B cell (primary cell): ENCODE data around the gene MTMR6. TPM values are rescaled to one million over a fixed set of nuclear protein-coding genes. Genes with fewer than 3 reads are reported as not detected.

ENCODE experiments used
- ATAC-seq: fragments of 200-7000 bp; cut with Tn5 transposase; one replicate; pipeline ENCODE4 v1.10.0; 2021; ENCODE audit warnings: low read depth, mild to moderate bottlenecking, moderate number of reproducible peaks, moderate library complexity
- CTCF ChIA-PET: fragments of 350-600 bp; sonication (Branson Sonifier 250); formaldehyde crosslinking; loops from one replicate; lab custom pipeline; 2021; ENCODE audit warnings: antibody characterized with exemption, inconsistent platforms; lab: Charles Lee
- POLR2A ChIA-PET: fragments of 350-600 bp; sonication (Branson Sonifier 250); formaldehyde crosslinking; loops from one replicate; lab custom pipeline; 2021; ENCODE audit warnings: antibody characterized with exemption; lab: Charles Lee
- DNase-seq: peaks from one replicate; pipeline ENCODE4 v3.0.0; 2013
- H2AFZ ChIP-seq: 2 replicates; pipeline ENCODE4 v1.6.1; 2012; ENCODE audit warnings: mild to moderate bottlenecking, low read depth, low read length; ENCODE audit not compliant: insufficient read depth, poor library complexity, severe bottlenecking
- H3K27ac ChIP-seq, 2 donors: 1 replicate in 1 of 2; 2 replicates in 1 of 2; pipeline ENCODE4 v1.5.1; 2012 to 2013; ENCODE audit warnings: low read length in 2 of 2, mild to moderate bottlenecking in 2 of 2, moderate library complexity in 1 of 2
- H3K27me3 ChIP-seq, 4 experiments: fragments of 200-600 bp in 1 of 4; sonication (generic) in 1 of 4; replicated peaks in 1 of 4; 1 replicate in 2 of 4; 2 replicates in 2 of 4; pipeline versions ENCODE4 v1.6.1 to v1.7.0; 2013 to 2016; ENCODE audit warnings: low read length in 3 of 4, mild to moderate bottlenecking in 2 of 4, mixed read lengths in 1 of 4, moderate library complexity in 1 of 4; ENCODE audit not compliant: insufficient read depth in 4 of 4, control insufficient read depth in 3 of 4; ENCODE audit errors: control extremely low read depth in 1 of 4
- H3K36me3 ChIP-seq, 2 experiments: replicated peaks in 1 of 2; 1 replicate in 1 of 2; 2 replicates in 1 of 2; pipeline versions ENCODE4 v1.6.1 to v1.7.1; 2013; ENCODE audit warnings: low read length in 1 of 2; ENCODE audit not compliant: insufficient read depth in 2 of 2, control insufficient read depth in 1 of 2; ENCODE audit errors: control extremely low read depth in 1 of 2, extremely low read depth in 1 of 2
- H3K4me1 ChIP-seq, 2 donors: fragments of 200-600 bp in 1 of 2; sonication (generic) in 1 of 2; 1 replicate in 1 of 2; 2 replicates in 1 of 2; pipeline versions ENCODE4 v1.5.1 to v1.6.1; 2013 to 2017; ENCODE audit warnings: low read length in 2 of 2; ENCODE audit not compliant: control insufficient read depth in 2 of 2, insufficient read depth in 2 of 2
- H3K4me2 ChIP-seq: replicated peaks from 2 replicates; pipeline ENCODE3; 2012; ENCODE audit warnings: mild to moderate bottlenecking, low read depth, low read length; ENCODE audit not compliant: poor library complexity, severe bottlenecking
- H3K4me3 ChIP-seq, 5 experiments: fragments of 200-600 bp in 1 of 5; sonication (generic) in 1 of 5; 1 replicate in 3 of 5; 2 replicates in 2 of 5; pipeline versions ENCODE4 v1.5.1 to v1.7.0; 2011 to 2016; ENCODE audit warnings: low read length in 4 of 5, mild to moderate bottlenecking in 4 of 5, low read depth in 2 of 5, control low read depth in 1 of 5, moderate library complexity in 1 of 5; ENCODE audit not compliant: insufficient read depth in 1 of 5; ENCODE audit errors: control extremely low read depth in 1 of 5, extremely low read depth in 1 of 5
- H3K79me2 ChIP-seq: fragments of 200-600 bp; sonication (generic); one replicate; pipeline ENCODE4 v1.6.0; 2016; ENCODE audit warnings: low read length; ENCODE audit not compliant: control insufficient read depth, insufficient read depth
- H3K9ac ChIP-seq: fragments of 200-600 bp; sonication (generic); 2 replicates; pipeline ENCODE4 v1.6.1; 2017; ENCODE audit warnings: mild to moderate bottlenecking, low read length, moderate library complexity
- H3K9me3 ChIP-seq, 3 donors: one replicate each; pipeline versions ENCODE4 v1.6.1 to v1.7.1; 2013; ENCODE audit warnings: low read length in 2 of 3; ENCODE audit not compliant: control insufficient read depth in 2 of 3, insufficient read depth in 1 of 3; ENCODE audit errors: control extremely low read depth in 1 of 3
- H4K20me1 ChIP-seq: 2 replicates; pipeline ENCODE4 v1.6.0; 2012; ENCODE audit warnings: mild to moderate bottlenecking, low read length; ENCODE audit not compliant: insufficient read depth, control insufficient read depth, poor library complexity, severe bottlenecking
- H3K27ac Mint-ChIP-seq: one replicate; pipeline ENCODE4 v1.8.0; 2021; ENCODE audit warnings: mixed read lengths
- H3K27me3 Mint-ChIP-seq: one replicate; pipeline ENCODE4 v1.8.0; 2021; ENCODE audit warnings: mixed read lengths
- H3K4me1 Mint-ChIP-seq: one replicate; pipeline ENCODE4 v1.8.0; 2021; ENCODE audit warnings: mixed read lengths
- H3K4me3 Mint-ChIP-seq: one replicate; pipeline ENCODE4 v1.8.0; 2021; ENCODE audit warnings: mixed read lengths
- H3K9me3 Mint-ChIP-seq: one replicate; pipeline ENCODE4 v1.8.0; 2022; ENCODE audit warnings: mixed read lengths; ENCODE audit not compliant: insufficient read depth
- EZH2 ChIP-seq: IDR thresholded peaks from 2 replicates; pipeline ENCODE4 v1.6.1; 2012; ENCODE audit warnings: borderline replicate concordance, low read depth, mild to moderate bottlenecking, moderate library complexity, low read length; ENCODE audit not compliant: insufficient read depth, poor library complexity, severe bottlenecking
- WGBS: methylation state at CpG from one replicate; pipeline ENCODE4 v1.1.5; 2013; ENCODE audit warnings: missing lambda C conversion rate; ENCODE audit not compliant: insufficient coverage; 5-methylcytosine and 5-hydroxymethylcytosine counted together
- intact Hi-C: fragments of 100-400 bp; cut with micrococcal nuclease; formaldehyde crosslinking; loops from one replicate; pipeline ENCODE4 v1.10.0; 2022
- polyA plus RNA-seq: library from polyadenylated mRNA; depleted of rRNA; stranded (reverse); fragments of >200 nt; gene quantifications from 2 replicates; pipeline ENCODE4 v1.2.3, GENCODE V29; 2012
- total RNA-seq, 2 donors: library from RNA; stranded (reverse); fragments of 120-200 nt in 1 of 2; gene quantifications; 1 replicate in 1 of 2; 2 replicates in 1 of 2; pipeline versions ENCODE4 v1.2.3 to v1.2.4, GENCODE V29; 2013 to 2022
- TF ChIP-seq, protein P1 (sequence below): fragments of 200-600 bp; IDR thresholded peaks from one replicate; pipeline ENCODE4 v1.8.0; 2022; ENCODE audit warnings: antibody characterized with exemption, mild to moderate bottlenecking

Gene MTMR6
- total and polyA plus RNA-seq, 2 donors (not counting 1 experiment from before 2014, with no cell fraction given) = 3.7 to 21.4 TPM

DNA sequence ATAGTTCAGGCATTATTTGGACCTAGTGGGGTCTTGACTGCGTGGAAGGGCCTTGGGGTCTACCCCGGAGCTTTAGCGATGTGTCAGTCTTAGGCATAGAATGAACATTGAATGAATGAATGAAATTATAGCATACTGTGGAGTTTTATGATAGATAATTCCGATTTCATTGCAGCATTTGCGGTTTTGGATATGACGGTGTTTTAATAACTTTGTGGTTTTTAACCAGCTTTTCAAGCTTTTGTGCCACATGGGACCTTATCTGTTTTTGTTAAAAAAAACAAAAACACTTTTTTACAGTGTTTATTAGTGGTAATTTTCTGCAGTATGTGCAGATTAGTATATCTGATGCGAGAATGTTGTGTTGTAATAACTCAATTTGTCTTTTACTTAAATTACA is 14.8 kb upstream of the MTMR6 start:
- no peaks in the 10 kb centered on the region for H3K9me3 Mint-ChIP-seq
- peaks cover 64% of the 10 kb centered on the region for H3K79me2 ChIP-seq
- TF ChIP-seq EZH2 = no peak
- TF ChIP-seq, protein P1, sequence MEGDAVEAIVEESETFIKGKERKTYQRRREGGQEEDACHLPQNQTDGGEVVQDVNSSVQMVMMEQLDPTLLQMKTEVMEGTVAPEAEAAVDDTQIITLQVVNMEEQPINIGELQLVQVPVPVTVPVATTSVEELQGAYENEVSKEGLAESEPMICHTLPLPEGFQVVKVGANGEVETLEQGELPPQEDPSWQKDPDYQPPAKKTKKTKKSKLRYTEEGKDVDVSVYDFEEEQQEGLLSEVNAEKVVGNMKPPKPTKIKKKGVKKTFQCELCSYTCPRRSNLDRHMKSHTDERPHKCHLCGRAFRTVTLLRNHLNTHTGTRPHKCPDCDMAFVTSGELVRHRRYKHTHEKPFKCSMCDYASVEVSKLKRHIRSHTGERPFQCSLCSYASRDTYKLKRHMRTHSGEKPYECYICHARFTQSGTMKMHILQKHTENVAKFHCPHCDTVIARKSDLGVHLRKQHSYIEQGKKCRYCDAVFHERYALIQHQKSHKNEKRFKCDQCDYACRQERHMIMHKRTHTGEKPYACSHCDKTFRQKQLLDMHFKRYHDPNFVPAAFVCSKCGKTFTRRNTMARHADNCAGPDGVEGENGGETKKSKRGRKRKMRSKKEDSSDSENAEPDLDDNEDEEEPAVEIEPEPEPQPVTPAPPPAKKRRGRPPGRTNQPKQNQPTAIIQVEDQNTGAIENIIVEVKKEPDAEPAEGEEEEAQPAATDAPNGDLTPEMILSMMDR = no peak
- H3K27me3 Mint-ChIP-seq = peaks cover 11% of the 10 kb centered on the region
- peak overlapping the region; percentile 71 for H3K4me2 ChIP-seq
- H3K4me3 ChIP-seq = peak overlapping the region; percentile 9 to 94 (median 86)
- peaks cover 33% of the 10 kb centered on the region for H3K4me1 Mint-ChIP-seq
- POLR2A ChIA-PET = no interaction called here
- H2AFZ ChIP-seq = peak overlapping the region; percentile 87
- peak overlapping the region; percentile 86 for H3K9ac ChIP-seq
- H3K27me3 ChIP-seq = peaks cover 0 to 15% (median 10%) of the 10 kb centered on the region in 4 experiments
- peaks cover 13 to 17% of the 10 kb centered on the region in 2 donors for H3K4me1 ChIP-seq
- peak overlapping the region; percentile 87 for H3K4me3 Mint-ChIP-seq
- ATAC-seq = no peak
- no peak for DNase-seq
- WGBS = 0% methylated on average over 3 of the region's 7 CpGs
- H3K27ac Mint-ChIP-seq = peak overlapping the region; percentile 95
- H3K36me3 ChIP-seq = peaks cover 0 to 9% of the 10 kb centered on the region in 2 experiments
- peaks cover 14% of the 10 kb centered on the region for H4K20me1 ChIP-seq
- intact Hi-C loops = loop anchor here (5.0 kb wide), 5 partner anchors 35 to 1950 kb away; partner anchors contain the start of gene RPL21
- H3K27ac ChIP-seq = peak overlapping the region; percentile 90 to 97
- CTCF ChIA-PET = interaction anchor here (0.7 to 1.7 kb wide), 2 partner anchors 16 to 49 kb away, joined by 4 to 5 read pairs; no protein-coding TSS in a partner anchor
- H3K9me3 ChIP-seq = peaks cover 0 to 6% (median 0%) of the 10 kb centered on the region in 3 donors

DNA sequence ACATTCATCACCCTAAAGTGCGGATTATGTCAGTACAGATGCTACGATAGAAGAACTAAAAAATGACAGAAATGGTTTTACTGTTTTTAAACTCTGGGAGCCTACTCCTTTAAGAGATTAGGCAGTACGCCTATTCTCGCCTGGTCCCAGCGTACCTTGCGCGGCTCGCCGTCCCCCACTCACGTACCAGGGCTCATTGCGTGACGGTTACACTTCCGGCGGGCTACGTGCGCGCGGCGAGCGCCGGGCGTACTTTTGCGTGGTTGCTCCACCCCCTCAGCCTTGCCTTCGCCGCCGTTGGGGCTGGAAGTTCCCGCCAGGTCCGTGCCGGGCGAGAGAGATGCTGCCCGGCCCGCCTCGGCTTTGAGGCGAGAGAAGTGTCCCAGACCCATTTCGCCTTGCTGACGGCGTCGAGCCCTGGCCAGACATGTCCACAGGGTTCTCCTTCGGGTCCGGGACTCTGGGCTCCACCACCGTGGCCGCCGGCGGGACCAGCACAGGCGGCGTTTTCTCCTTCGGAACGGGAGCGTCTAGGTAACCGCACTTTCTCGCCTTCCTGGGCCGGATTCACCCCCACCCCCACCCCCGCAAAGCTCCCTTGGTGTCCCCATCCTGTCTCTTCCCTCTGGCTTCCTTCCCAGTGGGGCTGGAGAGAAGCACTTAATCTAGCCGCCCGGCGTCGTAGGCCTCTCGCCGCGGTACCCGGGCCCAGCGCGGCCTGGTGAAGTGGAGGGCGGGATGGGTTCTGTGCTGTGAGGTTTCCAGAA is 14.2 kb upstream of the MTMR6 start, which contains the start of gene NUP58:
Gene NUP58, plus strand, starts transcription at position 279 of the 767 bp plus-strand sequence. Its CDS starts 149 bp downstream, at position 428.
- H2AFZ ChIP-seq = peak within 1 kb of the TSS; percentile 87
- Mint-ChIP-seq H3K4me3 (peak within 1 kb of the TSS; percentile 87), H3K9me3 (no peaks in the 10 kb centered on the region), H3K27me3 (peaks cover 17% of the 10 kb centered on the region), H3K27ac (peak within 1 kb of the TSS; percentile 95), H3K4me1 (peaks cover 33% of the 10 kb centered on the region)
- H3K9me3 ChIP-seq = peaks cover 0 to 6% (median 0%) of the 10 kb centered on the region in 3 donors
- intact Hi-C loops = loop anchor here (1.0 to 5.0 kb wide), 6 partner anchors 14 to 1951 kb away; partner anchors contain the start of genes MTMR6 and RPL21
- under 1% methylated on average over 58 of the region's 64 CpGs for whole genome bisulfite sequencing
- H3K36me3 ChIP-seq = peaks cover 0 to 9% of the 10 kb centered on the region in 2 experiments
- ChIA-PET CTCF (interaction anchor here (0.7 to 1.7 kb wide), 3 partner anchors 14 to 49 kb away, joined by 3 to 5 read pairs (median 4); no protein-coding TSS in a partner anchor), POLR2A (no interaction called here)
- TF ChIP-seq, protein P1 = no peak
- TF ChIP-seq EZH2 = no peak
- ATAC-seq (peak; percentile 99), DNase-seq (peak; percentile 97)
- H4K20me1 ChIP-seq = peaks cover 10% of the 10 kb centered on the region
- H3K9ac ChIP-seq = peak within 1 kb of the TSS; percentile 86
- H3K27ac ChIP-seq = peak within 1 kb of the TSS; percentile 90 to 97
- H3K27me3 ChIP-seq = peaks cover 0 to 20% (median 15%) of the 10 kb centered on the region in 4 experiments
- peak within 1 kb of the TSS; percentile 71 for H3K4me2 ChIP-seq
- peak within 1 kb of the TSS; percentile 69 to 94 (median 86) for H3K4me3 ChIP-seq
- peaks cover 13 to 17% of the 10 kb centered on the region in 2 donors for H3K4me1 ChIP-seq
- peaks cover 58% of the 10 kb centered on the region for H3K79me2 ChIP-seq
